Smooth muscle cell (in vitro differentiated cells): ENCODE results near the gene MINK1. TPM values are rescaled to one million over a fixed set of nuclear protein-coding genes. Genes with fewer than 3 reads are reported as not detected.

Experiments used
- DNase-seq: peaks from one replicate; lab custom pipeline; 2025; ENCODE audit not compliant: unreplicated experiment; lab: John Stamatoyannopoulos, UW
- H2AFZ ChIP-seq: fragments of 200-600 bp; sonication (generic); 2 replicates; pipeline ENCODE4 v1.6.0; 2016; ENCODE audit warnings: antibody characterized with exemption, low read depth, mild to moderate bottlenecking
- H3F3A ChIP-seq: fragments of 200-600 bp; sonication (generic); 2 replicates; pipeline ENCODE4 v1.6.0; 2017; ENCODE audit warnings: antibody characterized with exemption, low read depth
- H3K27ac ChIP-seq: fragments of 200-600 bp; sonication (generic); 2 replicates; pipeline ENCODE4 v1.5.1; 2016; ENCODE audit warnings: low read depth, mild to moderate bottlenecking
- H3K27me3 ChIP-seq: fragments of 200-600 bp; sonication (generic); 2 replicates; pipeline ENCODE4 v1.6.1; 2016; ENCODE audit warnings: low read depth, mild to moderate bottlenecking
- H3K36me3 ChIP-seq: fragments of 200-600 bp; sonication (generic); 2 replicates; pipeline ENCODE4 v1.5.1; 2016; ENCODE audit warnings: low read depth
- H3K4me1 ChIP-seq: fragments of 200-600 bp; sonication (generic); 2 replicates; pipeline ENCODE4 v1.5.1; 2016; ENCODE audit warnings: low read depth
- H3K4me2 ChIP-seq: fragments of 200-600 bp; sonication (generic); 2 replicates; pipeline ENCODE4 v1.6.0; 2016; ENCODE audit warnings: mild to moderate bottlenecking
- H3K4me3 ChIP-seq: fragments of 200-600 bp; sonication (generic); 2 replicates; pipeline ENCODE4 v1.5.1; 2016; ENCODE audit warnings: mild to moderate bottlenecking
- H3K79me2 ChIP-seq: fragments of 200-600 bp; sonication (generic); 2 replicates; pipeline ENCODE4 v1.6.0; 2016; ENCODE audit warnings: low read depth, mild to moderate bottlenecking
- H3K9ac ChIP-seq: fragments of 200-600 bp; sonication (generic); 2 replicates; pipeline ENCODE4 v1.6.0; 2016; ENCODE audit warnings: low read depth
- H3K9me3 ChIP-seq: fragments of 200-600 bp; sonication (generic); replicated peaks from 2 replicates; pipeline ENCODE4 v1.5.1; 2016; ENCODE audit warnings: low read depth
- H4K20me1 ChIP-seq: fragments of 200-600 bp; sonication (generic); 2 replicates; pipeline ENCODE4 v1.6.0; 2016; ENCODE audit warnings: low read depth
- WGBS: methylation state at CpG from one replicate; pipeline ENCODE4 v1.1.7; 2016; ENCODE audit warnings: low lambda C conversion rate; 5-methylcytosine and 5-hydroxymethylcytosine counted together
- polyA plus RNA-seq: library from polyadenylated mRNA; unstranded; fragments of >200 nt; fragmentation: Nextera tagmentation; extraction: Ambion mirVana; gene quantifications from 2 replicates; pipeline ENCODE4 v1.2.1, GENCODE V29; 2016
- total RNA-seq: library from RNA; depleted of rRNA; stranded (reverse); fragments of >200 nt; gene quantifications from 2 replicates; pipeline ENCODE4 v1.2.3, GENCODE V29; 2014
- TF ChIP-seq, protein P1 (sequence below): fragments of 200-600 bp; sonication (generic); IDR thresholded peaks from 2 replicates; pipeline ENCODE4 v1.5.1; 2017; ENCODE audit warnings: borderline replicate concordance, mild to moderate bottlenecking, antibody characterized with exemption; ENCODE audit not compliant: insufficient read depth, poor library complexity, severe bottlenecking

MINK1 gene
- total and polyA plus RNA-seq, 2 experiments from 2014 or later = 26.6 to 26.8 TPM

DNA sequence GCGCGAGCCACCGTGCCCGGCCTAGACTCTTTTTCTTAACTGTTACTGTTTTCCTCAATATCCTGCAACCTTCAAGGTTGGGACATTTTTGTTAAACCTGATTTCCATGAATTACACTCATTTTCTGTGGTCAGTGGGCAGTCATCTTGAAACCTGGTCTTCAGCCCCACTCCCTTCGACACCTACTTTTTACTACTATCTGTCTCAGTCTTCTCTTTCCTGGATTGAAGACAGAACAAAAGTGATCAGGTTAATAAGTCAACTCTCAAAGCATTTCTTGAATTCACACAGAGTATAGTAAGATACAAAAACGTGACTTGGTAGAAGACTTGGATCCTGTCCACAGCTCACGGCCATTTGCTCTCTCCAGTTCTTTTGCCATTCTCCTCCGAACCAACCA, 6.1 kb downstream of the MINK1 start:
- Histone ChIP-seq H3K4me1 (peaks cover 9% of the 10 kb centered on the region), H2AFZ (no peak overlapping the region), H3K36me3 (no peaks in the 10 kb centered on the region), H3K79me2 (peaks cover 72% of the 10 kb centered on the region), H3K9ac (peak overlapping the region; percentile 45), H3F3A (peaks cover 20% of the 10 kb centered on the region), H4K20me1 (peaks cover 88% of the 10 kb centered on the region), H3K27me3 (no peaks in the 10 kb centered on the region), H3K9me3 (no peaks in the 10 kb centered on the region), H3K27ac (peak overlapping the region; percentile 81), H3K4me3 (no peak overlapping the region), H3K4me2 (peak overlapping the region; percentile 74)
- no peak for DNase-seq
- 92% methylated on average over 8 of the region's 8 CpGs for WGBS
- TF ChIP-seq, protein P1, sequence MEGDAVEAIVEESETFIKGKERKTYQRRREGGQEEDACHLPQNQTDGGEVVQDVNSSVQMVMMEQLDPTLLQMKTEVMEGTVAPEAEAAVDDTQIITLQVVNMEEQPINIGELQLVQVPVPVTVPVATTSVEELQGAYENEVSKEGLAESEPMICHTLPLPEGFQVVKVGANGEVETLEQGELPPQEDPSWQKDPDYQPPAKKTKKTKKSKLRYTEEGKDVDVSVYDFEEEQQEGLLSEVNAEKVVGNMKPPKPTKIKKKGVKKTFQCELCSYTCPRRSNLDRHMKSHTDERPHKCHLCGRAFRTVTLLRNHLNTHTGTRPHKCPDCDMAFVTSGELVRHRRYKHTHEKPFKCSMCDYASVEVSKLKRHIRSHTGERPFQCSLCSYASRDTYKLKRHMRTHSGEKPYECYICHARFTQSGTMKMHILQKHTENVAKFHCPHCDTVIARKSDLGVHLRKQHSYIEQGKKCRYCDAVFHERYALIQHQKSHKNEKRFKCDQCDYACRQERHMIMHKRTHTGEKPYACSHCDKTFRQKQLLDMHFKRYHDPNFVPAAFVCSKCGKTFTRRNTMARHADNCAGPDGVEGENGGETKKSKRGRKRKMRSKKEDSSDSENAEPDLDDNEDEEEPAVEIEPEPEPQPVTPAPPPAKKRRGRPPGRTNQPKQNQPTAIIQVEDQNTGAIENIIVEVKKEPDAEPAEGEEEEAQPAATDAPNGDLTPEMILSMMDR = no peak

- Histone ChIP-seq H4K20me1 (peaks cover 88% of the 10 kb centered on the region), H3K4me3 (no peak overlapping the region)
Observed at GRCh38 chr17:4839965-4840892, 7.1 kb downstream of the MINK1 start.

GRCh38 chr17:4840893-4841242, 7.7 kb downstream of the MINK1 start:
- H3K9me3 ChIP-seq = no peaks in the 10 kb centered on the region
- H3K27ac ChIP-seq = peak overlapping the region; percentile 81
- peak overlapping the region; percentile 44 for H3K9ac ChIP-seq
- no peaks in the 10 kb centered on the region for H3K36me3 ChIP-seq
- peaks cover 88% of the 10 kb centered on the region for H4K20me1 ChIP-seq
- H3K27me3 ChIP-seq = no peaks in the 10 kb centered on the region
- H3K79me2 ChIP-seq = peaks cover 72% of the 10 kb centered on the region
- H3K4me3 ChIP-seq = no peak overlapping the region
- H2AFZ ChIP-seq = peak overlapping the region; percentile 34
- peaks cover 9% of the 10 kb centered on the region for H3K4me1 ChIP-seq
- peaks cover 15% of the 10 kb centered on the region for H3F3A ChIP-seq
- no peak for DNase-seq
- H3K4me2 ChIP-seq = peak overlapping the region; percentile 74
- WGBS = 56% methylated on average over 10 of the region's 10 CpGs
- TF ChIP-seq, protein P1 = no peak

More at GRCh38 chr17:4839965-4840892, 7.1 kb downstream of the MINK1 start:
- H3F3A ChIP-seq = peaks cover 15% of the 10 kb centered on the region
- no peaks in the 10 kb centered on the region for H3K27me3 ChIP-seq
- WGBS = 43% methylated on average over 8 of the region's 8 CpGs
- peak overlapping the region; percentile 74 for H3K4me2 ChIP-seq
- no peaks in the 10 kb centered on the region for H3K36me3 ChIP-seq
- H3K9ac ChIP-seq = peak overlapping the region; percentile 44
- TF ChIP-seq, protein P1 = no peak
- peaks cover 9% of the 10 kb centered on the region for H3K4me1 ChIP-seq
- H2AFZ ChIP-seq = peak overlapping the region; percentile 34
- H3K79me2 ChIP-seq = peaks cover 72% of the 10 kb centered on the region
- no peak for DNase-seq
- H3K27ac ChIP-seq = peak overlapping the region; percentile 81
- H3K9me3 ChIP-seq = no peaks in the 10 kb centered on the region
